SK-N-MC (cell line): ENCODE measurements around the gene UBE3A.

Source experiments
- EZH2 ChIP-seq: fragments of 200-600 bp; sonication (generic); IDR thresholded peaks from one replicate; pipeline ENCODE4 v1.6.1; 2017; ENCODE audit warnings: antibody characterized with exemption
- POLR2AphosphoS5 ChIP-seq: IDR thresholded peaks from 2 replicates; pipeline ENCODE4 v1.6.1; 2012; ENCODE audit warnings: mild to moderate bottlenecking, low read depth, low read length, borderline replicate concordance

DNA sequence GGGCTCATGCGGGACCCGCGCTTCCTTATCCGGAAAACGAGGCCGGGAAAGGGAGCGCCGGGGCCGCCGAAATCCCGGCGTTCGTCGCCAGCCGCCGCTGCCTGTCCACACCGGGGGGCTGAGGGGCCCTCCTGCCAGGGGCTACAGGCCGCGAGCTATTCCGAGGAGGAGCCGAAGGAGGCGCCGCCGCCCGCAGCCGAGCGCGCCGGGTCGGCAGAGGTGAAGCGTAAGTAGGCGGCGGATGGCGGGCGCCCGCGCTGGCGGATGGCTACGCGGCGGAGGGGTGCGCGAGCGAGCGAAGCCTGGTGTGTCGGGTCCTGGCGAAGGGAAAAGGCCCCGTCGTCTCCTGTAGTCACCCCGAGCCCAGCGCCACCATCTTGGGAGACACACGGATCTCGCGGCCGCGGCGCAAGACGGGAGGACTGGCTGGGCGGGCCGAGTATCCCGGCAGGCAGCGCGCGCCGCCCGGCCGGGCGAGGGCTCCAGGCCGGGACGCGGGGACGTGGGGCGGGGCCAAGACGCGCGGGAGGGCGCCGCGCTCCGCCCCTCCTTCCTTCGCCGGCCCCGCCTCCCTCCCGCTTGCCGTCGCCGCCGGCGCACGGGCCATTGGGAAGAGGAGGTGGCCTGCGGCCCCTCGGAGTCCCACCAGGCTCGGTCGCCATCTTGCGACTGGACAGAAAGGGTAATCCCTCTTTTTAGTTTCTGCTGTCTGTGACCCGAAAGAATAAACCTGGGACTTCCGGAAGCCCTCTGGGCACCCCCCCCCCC is at the start of gene UBE3A:
- TF ChIP-seq POLR2AphosphoS5 (peak; percentile 81), EZH2 (no peak)
